HepG2 (cell line): ENCODE data around the gene AMBRA1. TPM values are rescaled to one million over a fixed set of nuclear protein-coding genes. Genes with fewer than 3 reads are reported as not detected.

Experiments
- DPF2 ChIP-seq: sonication (generic); formaldehyde crosslinking; IDR thresholded peaks from 2 replicates; pipeline ENCODE4 v1.4.0; 2020; ENCODE audit warnings: mild to moderate bottlenecking, low read depth, missing genetic modification reagents, borderline replicate concordance
- GABPA ChIP-seq, 2 experiments: IDR thresholded peaks; 2 replicates each; pipeline ENCODE4 v1.6.1; 2011 to 2016; ENCODE audit warnings: low read depth in 2 of 2, low read length in 1 of 2, missing biosample characterization in 1 of 2, missing genetic modification characterization in 1 of 2
- JUND ChIP-seq: sonication (generic); formaldehyde crosslinking; IDR thresholded peaks from 2 replicates; pipeline ENCODE4 v1.8.0; 2022; ENCODE audit warnings: mild to moderate bottlenecking, missing genetic modification reagents
- KDM1A ChIP-seq: IDR thresholded peaks from 2 replicates; pipeline ENCODE4 v1.6.1; 2016; ENCODE audit warnings: missing compliant biosample characterization
- MTF1 ChIP-seq: sonication (generic); formaldehyde crosslinking; IDR thresholded peaks from 2 replicates; pipeline ENCODE4 v1.5.0; 2020; ENCODE audit warnings: missing genetic modification reagents
- NCOA2 ChIP-seq: sonication (generic); formaldehyde crosslinking; IDR thresholded peaks from 2 replicates; pipeline ENCODE4 v1.8.0; 2022; ENCODE audit warnings: inconsistent platforms
- NR2F1 ChIP-seq, 2 experiments: fragments of 450-650 bp in 1 of 2; formaldehyde crosslinking in 1 of 2; IDR thresholded peaks; 2 replicates each; pipeline versions ENCODE4 v1.5.0 to v1.6.1; 2016 to 2020; ENCODE audit warnings: mild to moderate bottlenecking in 1 of 2, missing compliant biosample characterization in 1 of 2, missing genetic modification reagents in 1 of 2, moderate library complexity in 1 of 2
- PAX8 ChIP-seq: sonication (generic); formaldehyde crosslinking; IDR thresholded peaks from 2 replicates; pipeline ENCODE4 v1.8.0; 2022; ENCODE audit warnings: mild to moderate bottlenecking, missing genetic modification reagents, borderline replicate concordance
- PRMT3 ChIP-seq: sonication (generic); formaldehyde crosslinking; IDR thresholded peaks from 2 replicates; pipeline ENCODE4 v1.8.1; 2022; ENCODE audit warnings: low read depth, mild to moderate bottlenecking, moderate library complexity, missing genetic modification reagents, borderline replicate concordance
- RAD51 ChIP-seq: fragments of 450-650 bp; IDR thresholded peaks from 2 replicates; pipeline ENCODE4 v1.6.1; 2016; ENCODE audit warnings: borderline replicate concordance
- SP5 ChIP-seq: IDR thresholded peaks from 2 replicates; pipeline ENCODE4 v1.6.1; 2016; ENCODE audit warnings: low read depth, borderline replicate concordance
- ZC3H13 ChIP-seq: sonication (generic); formaldehyde crosslinking; IDR thresholded peaks from 2 replicates; pipeline ENCODE4 v1.8.1; 2023; ENCODE audit warnings: mild to moderate bottlenecking, missing genetic modification reagents, moderate library complexity
- ZNF383 ChIP-seq: sonication (generic); formaldehyde crosslinking; IDR thresholded peaks from 2 replicates; pipeline ENCODE4 v1.4.0; 2020; ENCODE audit warnings: missing genetic modification reagents, mild to moderate bottlenecking, borderline replicate concordance
- ZNF484 ChIP-seq: sonication (generic); formaldehyde crosslinking; IDR thresholded peaks from 2 replicates; pipeline ENCODE4 v1.5.1; 2020; ENCODE audit warnings: mild to moderate bottlenecking, low read depth, missing genetic modification reagents, borderline replicate concordance
- ZNF543 ChIP-seq: sonication (generic); formaldehyde crosslinking; IDR thresholded peaks from 2 replicates; pipeline ENCODE4 v1.4.0; 2020; ENCODE audit warnings: mild to moderate bottlenecking, missing genetic modification reagents
- ZNF891 ChIP-seq: sonication (generic); formaldehyde crosslinking; IDR thresholded peaks from 2 replicates; pipeline ENCODE4 v1.5.0; 2020; ENCODE audit warnings: mild to moderate bottlenecking, missing genetic modification reagents
- polyA plus RNA-seq, 8 experiments: library from polyadenylated mRNA; depleted of rRNA in 3 of 8; stranded (reverse) in 7 of 8; unstranded in 1 of 8; fragments of >200 nt; fragmentation: Illumina TruSeq in 4 of 8; extraction: Trizol in 4 of 8; gene quantifications; 2 replicates each; pipeline versions ENCODE4 v1.2.1 to v1.2.3, GENCODE V29; 2011 to 2016; ENCODE audit warnings: low read depth in 4 of 8, missing spikeins in 1 of 8, mixed read lengths in 1 of 8; ENCODE audit not compliant: insufficient read depth in 1 of 8
- total RNA-seq, 5 experiments: library from RNA; depleted of rRNA; stranded (reverse); fragments of >200 nt; fragmentation: Illumina TruSeq; extraction: Trizol; gene quantifications; 2 replicates each; pipeline ENCODE4 v1.2.3, GENCODE V29; 2016; ENCODE audit warnings: low read depth in 1 of 5
- TF ChIP-seq, protein P1 (sequence below): IDR thresholded peaks from 2 replicates; pipeline ENCODE4 v1.4.0; 2020; ENCODE audit warnings: mild to moderate bottlenecking, missing genetic modification reagents
- TF ChIP-seq, protein P2 (sequence below): sonication (generic); formaldehyde crosslinking; IDR thresholded peaks from 2 replicates; pipeline ENCODE4 v1.4.0; 2020; ENCODE audit warnings: missing genetic modification reagents, borderline replicate concordance
- TF ChIP-seq, protein P3 (sequence below): sonication (generic); formaldehyde crosslinking; IDR thresholded peaks from 2 replicates; pipeline ENCODE4 v1.4.0; 2020; ENCODE audit warnings: mild to moderate bottlenecking, missing genetic modification reagents
- TF ChIP-seq, protein P4 (sequence below): sonication (generic); formaldehyde crosslinking; conservative IDR thresholded peaks from 2 replicates; pipeline ENCODE4 v1.8.0; 2022; ENCODE audit warnings: mild to moderate bottlenecking, moderate library complexity, missing genetic modification reagents

AMBRA1 gene
- total and polyA plus RNA-seq, 2 of the 13 experiments (the other 11 are each of a cell fraction or from before 2014, with no cell fraction given) = 15.7 to 26.0 TPM

DNA sequence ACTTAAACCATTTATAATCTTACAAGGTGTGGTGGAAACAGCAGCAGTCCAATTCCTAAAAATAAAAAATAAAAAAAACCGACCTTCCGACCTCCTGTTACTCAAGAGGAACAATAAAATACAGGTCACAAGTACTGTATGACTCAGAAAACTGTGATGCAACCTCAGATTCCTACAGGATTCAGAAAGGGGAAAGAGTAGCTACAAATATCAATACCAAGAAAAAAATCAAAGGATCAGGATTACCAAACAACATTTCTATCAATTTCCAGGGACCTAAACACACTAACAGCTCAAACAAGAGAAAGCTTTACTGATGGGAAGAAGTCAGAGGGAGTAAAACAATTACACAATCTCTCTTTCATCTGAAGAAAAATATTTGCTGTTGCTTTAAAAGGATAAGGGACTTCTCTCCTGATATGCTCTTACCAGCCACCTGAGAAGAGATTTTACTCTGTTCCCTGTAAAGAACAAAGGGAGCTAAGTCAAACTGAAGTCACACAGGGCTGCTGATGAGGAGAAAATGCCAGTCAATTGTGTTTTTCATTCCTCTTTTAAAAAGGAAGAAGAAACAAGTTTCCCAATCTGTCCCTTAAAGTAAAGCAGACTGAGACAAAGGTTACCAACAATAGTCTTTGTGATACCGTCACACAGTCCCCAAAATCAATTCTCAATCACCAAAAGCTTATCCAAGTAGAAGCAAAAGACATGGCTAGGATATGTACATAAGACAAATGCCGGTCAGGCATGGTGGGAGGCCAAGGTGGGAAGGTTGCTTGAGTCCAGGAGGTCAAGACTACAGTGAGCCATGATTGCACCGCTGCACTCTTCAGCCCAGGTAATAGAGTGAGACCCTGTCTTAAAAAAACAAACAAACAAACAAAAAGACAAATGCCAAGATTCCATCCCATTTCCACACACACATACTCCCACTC, 39.3 kb downstream of the AMBRA1 start (continued):
- TF ChIP-seq, protein P1, sequence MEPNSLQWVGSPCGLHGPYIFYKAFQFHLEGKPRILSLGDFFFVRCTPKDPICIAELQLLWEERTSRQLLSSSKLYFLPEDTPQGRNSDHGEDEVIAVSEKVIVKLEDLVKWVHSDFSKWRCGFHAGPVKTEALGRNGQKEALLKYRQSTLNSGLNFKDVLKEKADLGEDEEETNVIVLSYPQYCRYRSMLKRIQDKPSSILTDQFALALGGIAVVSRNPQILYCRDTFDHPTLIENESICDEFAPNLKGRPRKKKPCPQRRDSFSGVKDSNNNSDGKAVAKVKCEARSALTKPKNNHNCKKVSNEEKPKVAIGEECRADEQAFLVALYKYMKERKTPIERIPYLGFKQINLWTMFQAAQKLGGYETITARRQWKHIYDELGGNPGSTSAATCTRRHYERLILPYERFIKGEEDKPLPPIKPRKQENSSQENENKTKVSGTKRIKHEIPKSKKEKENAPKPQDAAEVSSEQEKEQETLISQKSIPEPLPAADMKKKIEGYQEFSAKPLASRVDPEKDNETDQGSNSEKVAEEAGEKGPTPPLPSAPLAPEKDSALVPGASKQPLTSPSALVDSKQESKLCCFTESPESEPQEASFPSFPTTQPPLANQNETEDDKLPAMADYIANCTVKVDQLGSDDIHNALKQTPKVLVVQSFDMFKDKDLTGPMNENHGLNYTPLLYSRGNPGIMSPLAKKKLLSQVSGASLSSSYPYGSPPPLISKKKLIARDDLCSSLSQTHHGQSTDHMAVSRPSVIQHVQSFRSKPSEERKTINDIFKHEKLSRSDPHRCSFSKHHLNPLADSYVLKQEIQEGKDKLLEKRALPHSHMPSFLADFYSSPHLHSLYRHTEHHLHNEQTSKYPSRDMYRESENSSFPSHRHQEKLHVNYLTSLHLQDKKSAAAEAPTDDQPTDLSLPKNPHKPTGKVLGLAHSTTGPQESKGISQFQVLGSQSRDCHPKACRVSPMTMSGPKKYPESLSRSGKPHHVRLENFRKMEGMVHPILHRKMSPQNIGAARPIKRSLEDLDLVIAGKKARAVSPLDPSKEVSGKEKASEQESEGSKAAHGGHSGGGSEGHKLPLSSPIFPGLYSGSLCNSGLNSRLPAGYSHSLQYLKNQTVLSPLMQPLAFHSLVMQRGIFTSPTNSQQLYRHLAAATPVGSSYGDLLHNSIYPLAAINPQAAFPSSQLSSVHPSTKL = peak; percentile 95
- TF ChIP-seq, protein P2, sequence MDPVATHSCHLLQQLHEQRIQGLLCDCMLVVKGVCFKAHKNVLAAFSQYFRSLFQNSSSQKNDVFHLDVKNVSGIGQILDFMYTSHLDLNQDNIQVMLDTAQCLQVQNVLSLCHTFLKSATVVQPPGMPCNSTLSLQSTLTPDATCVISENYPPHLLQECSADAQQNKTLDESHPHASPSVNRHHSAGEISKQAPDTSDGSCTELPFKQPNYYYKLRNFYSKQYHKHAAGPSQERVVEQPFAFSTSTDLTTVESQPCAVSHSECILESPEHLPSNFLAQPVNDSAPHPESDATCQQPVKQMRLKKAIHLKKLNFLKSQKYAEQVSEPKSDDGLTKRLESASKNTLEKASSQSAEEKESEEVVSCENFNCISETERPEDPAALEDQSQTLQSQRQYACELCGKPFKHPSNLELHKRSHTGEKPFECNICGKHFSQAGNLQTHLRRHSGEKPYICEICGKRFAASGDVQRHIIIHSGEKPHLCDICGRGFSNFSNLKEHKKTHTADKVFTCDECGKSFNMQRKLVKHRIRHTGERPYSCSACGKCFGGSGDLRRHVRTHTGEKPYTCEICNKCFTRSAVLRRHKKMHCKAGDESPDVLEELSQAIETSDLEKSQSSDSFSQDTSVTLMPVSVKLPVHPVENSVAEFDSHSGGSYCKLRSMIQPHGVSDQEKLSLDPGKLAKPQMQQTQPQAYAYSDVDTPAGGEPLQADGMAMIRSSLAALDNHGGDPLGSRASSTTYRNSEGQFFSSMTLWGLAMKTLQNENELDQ (CRISPR knock-in tag) = no peak
- no peak for TF ChIP-seq ZNF484 (CRISPR knock-in tag)
- TF ChIP-seq RAD51 = no peak
- TF ChIP-seq, protein P3, sequence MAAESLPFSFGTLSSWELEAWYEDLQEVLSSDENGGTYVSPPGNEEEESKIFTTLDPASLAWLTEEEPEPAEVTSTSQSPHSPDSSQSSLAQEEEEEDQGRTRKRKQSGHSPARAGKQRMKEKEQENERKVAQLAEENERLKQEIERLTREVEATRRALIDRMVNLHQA (CRISPR knock-in tag) = no peak; the same call in 1 of the 2 replicates
- no peak for TF ChIP-seq ZNF891 (CRISPR knock-in tag)
- TF ChIP-seq ZC3H13 (CRISPR knock-in tag) = no peak
- TF ChIP-seq KDM1A (CRISPR knock-in tag) = peak; percentile 47; the same call in 1 of the 2 replicates
- peak; percentile 63; the same call in 1 of the 2 replicates for TF ChIP-seq ZNF543 (CRISPR knock-in tag)
- peak; percentile 92 for TF ChIP-seq DPF2 (CRISPR knock-in tag)
- TF ChIP-seq NR2F1 (CRISPR knock-in tag; IDR thresholded peaks at IDR 0.05) = peak; percentile 76 to 99
- peak; percentile 99 for TF ChIP-seq NCOA2 (CRISPR knock-in tag)
- TF ChIP-seq, protein P4, sequence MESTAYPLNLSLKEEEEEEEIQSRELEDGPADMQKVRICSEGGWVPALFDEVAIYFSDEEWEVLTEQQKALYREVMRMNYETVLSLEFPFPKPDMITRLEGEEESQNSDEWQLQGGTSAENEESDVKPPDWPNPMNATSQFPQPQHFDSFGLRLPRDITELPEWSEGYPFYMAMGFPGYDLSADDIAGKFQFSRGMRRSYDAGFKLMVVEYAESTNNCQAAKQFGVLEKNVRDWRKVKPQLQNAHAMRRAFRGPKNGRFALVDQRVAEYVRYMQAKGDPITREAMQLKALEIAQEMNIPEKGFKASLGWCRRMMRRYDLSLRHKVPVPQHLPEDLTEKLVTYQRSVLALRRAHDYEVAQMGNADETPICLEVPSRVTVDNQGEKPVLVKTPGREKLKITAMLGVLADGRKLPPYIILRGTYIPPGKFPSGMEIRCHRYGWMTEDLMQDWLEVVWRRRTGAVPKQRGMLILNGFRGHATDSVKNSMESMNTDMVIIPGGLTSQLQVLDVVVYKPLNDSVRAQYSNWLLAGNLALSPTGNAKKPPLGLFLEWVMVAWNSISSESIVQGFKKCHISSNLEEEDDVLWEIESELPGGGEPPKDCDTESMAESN = no peak
- TF ChIP-seq ZNF383 (CRISPR knock-in tag) = no peak
- no peak for TF ChIP-seq PRMT3 (CRISPR knock-in tag)
- TF ChIP-seq SP5 (CRISPR knock-in tag) = 0 out of 2 replicates have a peak, but pooled peaks have one; percentile 5
- TF ChIP-seq PAX8 (CRISPR knock-in tag) = no peak
- TF ChIP-seq JUND (CRISPR knock-in tag) = peak; percentile 96
- no peak for TF ChIP-seq GABPA (IDR thresholded peaks at IDR 0.05; ENCODE audit: low read depth, low read length)
- TF ChIP-seq GABPA (CRISPR knock-in tag; IDR thresholded peaks at IDR 0.05; ENCODE audit: low read depth) = peak; percentile 40; the same call in 1 of the 2 replicates
- TF ChIP-seq MTF1 = no peak
